KMS-11 (cell line): ENCODE results near the gene ARPC3.
"Not testable (repeated sequence)": the region's sequence is repeated elsewhere in the genome, so short reads cannot be mapped to it uniquely, and the experiment has no call there.

Experiments
- H2AFZ ChIP-seq: fragments of 200-600 bp; sonication (generic); 2 replicates; pipeline ENCODE4 v1.6.1; 2016; ENCODE audit warnings: antibody characterized with exemption, mixed run types, low read depth
- H3K27ac ChIP-seq: fragments of 200-600 bp; sonication (generic); 2 replicates; pipeline ENCODE4 v1.6.1; 2016; ENCODE audit warnings: mild to moderate bottlenecking, mixed run types
- H3K27me3 ChIP-seq: fragments of 200-600 bp; sonication (generic); 2 replicates; pipeline ENCODE4 v1.6.1; 2017; ENCODE audit warnings: mild to moderate bottlenecking, low read depth, mixed run types, moderate library complexity; ENCODE audit not compliant: insufficient read depth
- H3K36me3 ChIP-seq: fragments of 200-600 bp; sonication (generic); 2 replicates; pipeline ENCODE4 v1.6.1; 2017; ENCODE audit warnings: mild to moderate bottlenecking, mixed run types; ENCODE audit not compliant: insufficient read depth
- H3K4me1 ChIP-seq: fragments of 200-600 bp; sonication (generic); 2 replicates; pipeline ENCODE4 v1.6.1; 2016; ENCODE audit warnings: mild to moderate bottlenecking, low read depth, mixed run types; ENCODE audit not compliant: poor library complexity, severe bottlenecking
- H3K4me2 ChIP-seq: fragments of 200-600 bp; sonication (generic); 2 replicates; pipeline ENCODE4 v1.7.0; 2016; ENCODE audit warnings: mild to moderate bottlenecking, mixed run types
- H3K4me3 ChIP-seq: fragments of 200-600 bp; sonication (generic); IDR thresholded peaks from 2 replicates; pipeline ENCODE4 v1.6.1; 2017; ENCODE audit warnings: low read depth, low read length, mixed read lengths; ENCODE audit not compliant: insufficient read depth
- H3K79me2 ChIP-seq: fragments of 200-600 bp; sonication (generic); 2 replicates; pipeline ENCODE4 v1.6.1; 2016; ENCODE audit warnings: low read depth, mixed run types; ENCODE audit not compliant: insufficient read depth
- H3K9ac ChIP-seq: fragments of 200-600 bp; sonication (generic); 2 replicates; pipeline ENCODE4 v1.6.1; 2016; ENCODE audit warnings: mild to moderate bottlenecking, mixed run types
- H4K20me1 ChIP-seq: fragments of 200-600 bp; sonication (generic); 2 replicates; pipeline ENCODE4 v1.6.1; 2016; ENCODE audit warnings: mild to moderate bottlenecking, mixed run types; ENCODE audit not compliant: insufficient read depth
- CTCF ChIP-seq: fragments of 200-600 bp; sonication (generic); conservative IDR thresholded peaks from 2 replicates; pipeline ENCODE4 v1.6.1; 2017; ENCODE audit warnings: low read depth, mild to moderate bottlenecking, antibody characterized with exemption, low read length, moderate library complexity, mixed read lengths

Gene ARPC3

GRCh38 chr12:110467847-110468213, 17.7 kb upstream of the ARPC3 start:
- H3K4me3 ChIP-seq: no peak overlapping the region
- H2AFZ ChIP-seq: peak overlapping the region; percentile 51; the same call in 1 of the 2 replicates
- no peaks in the 10 kb centered on the region for H3K36me3 ChIP-seq
- H3K27me3 ChIP-seq: no peaks in the 10 kb centered on the region
- peaks cover 8% of the 10 kb centered on the region for H3K4me1 ChIP-seq
- peaks cover 24% of the 10 kb centered on the region; the same call in 1 of the 2 replicates for H3K79me2 ChIP-seq
- H4K20me1 ChIP-seq: no peaks in the 10 kb centered on the region
- TF ChIP-seq CTCF: no peak
- H3K27ac ChIP-seq: no peak overlapping the region; the same call in 1 of the 2 replicates
- peak overlapping the region; percentile 77 for H3K4me2 ChIP-seq
- peak overlapping the region; percentile 99; the same call in 1 of the 2 replicates for H3K9ac ChIP-seq

- no peaks in the 10 kb centered on the region for H4K20me1 ChIP-seq
- peaks cover 8% of the 10 kb centered on the region for H3K4me1 ChIP-seq
- no peaks in the 10 kb centered on the region for H3K27me3 ChIP-seq
- TF ChIP-seq CTCF: no peak
- peak overlapping the region; percentile 77 for H3K4me2 ChIP-seq
- no peak overlapping the region for H3K27ac ChIP-seq
- no peaks in the 10 kb centered on the region for H3K36me3 ChIP-seq
- H2AFZ ChIP-seq: no peak overlapping the region
- H3K4me3 ChIP-seq: no peak overlapping the region
- no peak overlapping the region; the same call in 1 of the 2 replicates for H3K9ac ChIP-seq
- H3K79me2 ChIP-seq: peaks cover 24% of the 10 kb centered on the region; the same call in 1 of the 2 replicates
Observed at GRCh38 chr12:110466791-110467190, 16.7 kb upstream of the ARPC3 start.

- H3K27me3 ChIP-seq, H2AFZ ChIP-seq, H3K27ac ChIP-seq, H3K9ac ChIP-seq, H3K4me2 ChIP-seq, H3K4me3 ChIP-seq, H3K36me3 ChIP-seq, H3K4me1 ChIP-seq, H4K20me1 ChIP-seq: not testable (repeated sequence)
- H3K79me2 ChIP-seq: peaks cover 24% of the 10 kb centered on the region; the same call in 1 of the 2 replicates
Observed at GRCh38 chr12:110465765-110466164, 15.6 kb upstream of the ARPC3 start.

- H3K4me2 ChIP-seq: no peak overlapping the region
- no peak overlapping the region for H3K27ac ChIP-seq
- H2AFZ ChIP-seq: no peak overlapping the region
- H3K4me1 ChIP-seq: peaks cover 8% of the 10 kb centered on the region
- H4K20me1 ChIP-seq: no peaks in the 10 kb centered on the region
- no peaks in the 10 kb centered on the region for H3K27me3 ChIP-seq
- no peak for TF ChIP-seq CTCF
- no peak overlapping the region for H3K9ac ChIP-seq
- no peaks in the 10 kb centered on the region for H3K36me3 ChIP-seq
- H3K79me2 ChIP-seq: peaks cover 17% of the 10 kb centered on the region; the same call in 1 of the 2 replicates
- H3K4me3 ChIP-seq: no peak overlapping the region
Observed at GRCh38 chr12:110465024-110465423, 14.9 kb upstream of the ARPC3 start.

- H3K79me2 ChIP-seq, H3K27me3 ChIP-seq, H3K9ac ChIP-seq, H3K4me3 ChIP-seq, H3K36me3 ChIP-seq, H3K4me1 ChIP-seq, H3K4me2 ChIP-seq, H3K27ac ChIP-seq, H2AFZ ChIP-seq, H4K20me1 ChIP-seq: not testable (repeated sequence)
Observed at GRCh38 chr12:110461189-110461588, 11.1 kb upstream of the ARPC3 start.
